HG03097 (cell line): Measurements from ENCODE around the gene PTPRD.

Source experiments
- ATAC-seq: cut with Tn5 transposase; IDR thresholded peaks from one replicate; pipeline ENCODE4 v1.9.1; 2021; ENCODE audit not compliant: unreplicated experiment, low FRiP score

The PTPRD gene

DNA sequence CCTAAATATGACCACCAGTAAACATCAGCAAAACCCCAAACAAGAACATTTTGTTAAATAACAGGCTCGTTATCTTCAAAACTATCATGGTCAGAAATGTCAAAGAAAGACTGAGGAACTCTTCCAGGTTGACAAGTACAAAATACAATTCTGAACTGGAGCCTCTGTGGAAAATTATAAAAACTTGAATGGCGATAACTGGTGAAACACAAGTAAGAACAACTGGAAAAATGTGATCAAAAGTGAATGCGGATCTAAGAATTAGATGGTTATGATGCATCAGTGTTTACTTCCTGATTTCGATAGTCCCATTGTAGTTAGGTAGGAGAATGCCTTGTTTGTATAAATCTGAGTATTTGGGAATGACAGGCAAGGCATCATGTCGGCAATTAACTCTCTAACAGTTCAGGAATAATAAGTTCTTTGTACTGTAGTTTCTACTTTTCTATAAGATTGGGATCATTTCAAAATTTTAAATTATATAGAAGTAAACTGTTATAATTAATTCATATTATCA is 2073.1 kb downstream of the PTPRD start:
- ATAC-seq, result no peak

DNA sequence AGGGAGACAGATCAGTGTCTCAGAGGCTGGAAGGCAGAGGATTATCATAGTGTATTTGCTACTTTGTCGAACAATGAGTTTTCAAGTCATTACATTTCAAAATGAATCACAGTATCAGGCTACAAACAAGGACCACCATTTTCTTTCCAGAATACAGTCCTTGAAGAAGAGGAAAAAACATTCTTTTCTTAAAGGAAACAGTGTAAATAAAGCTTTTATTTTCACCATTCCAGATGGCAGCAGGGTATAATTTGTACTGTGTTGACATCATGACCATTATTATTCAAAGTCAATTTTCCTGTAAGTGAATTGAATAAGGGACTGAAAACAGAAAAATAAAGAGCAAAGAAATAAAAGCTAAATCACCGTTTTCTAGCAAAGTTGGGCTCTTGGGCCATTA is 2076.0 kb downstream of the PTPRD start:
- no peak for ATAC-seq

DNA sequence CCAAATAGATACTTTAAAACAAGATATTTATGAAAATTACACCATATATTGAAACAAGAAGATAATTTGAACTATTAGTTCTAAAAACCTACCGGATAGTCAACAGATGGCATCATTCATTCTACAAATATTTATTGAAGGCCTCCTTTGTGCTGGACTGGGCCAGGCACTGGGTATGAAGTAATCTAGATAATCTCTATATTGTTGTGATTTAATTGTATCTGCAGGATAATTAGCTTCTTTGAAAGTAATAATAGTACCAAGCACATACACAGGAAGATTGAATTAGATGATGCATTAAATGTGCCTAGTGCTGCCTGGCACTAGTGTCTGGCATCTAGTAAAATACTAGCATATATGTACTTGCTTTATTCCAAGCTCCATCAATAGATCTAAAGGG is 2078.0 kb downstream of the PTPRD start:
- ATAC-seq, result no peak

DNA sequence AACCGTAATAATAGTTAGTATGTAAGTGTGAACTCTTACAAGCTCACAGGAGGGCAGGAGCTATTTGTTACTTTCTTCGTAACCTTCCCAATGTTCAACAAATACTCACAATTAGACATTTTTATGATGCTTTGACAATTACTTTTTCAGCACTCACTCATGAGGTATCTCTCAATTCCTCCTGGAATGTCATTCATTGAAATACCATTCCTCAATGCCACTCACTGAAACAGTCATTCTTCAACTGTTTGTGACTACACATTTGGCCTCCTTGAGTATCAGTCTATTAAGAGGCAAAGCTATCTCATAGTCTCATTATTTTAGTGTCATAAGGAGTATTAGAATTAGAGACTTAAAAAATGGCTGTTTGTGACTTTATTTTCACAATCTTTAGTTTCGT is 2079.1 kb downstream of the PTPRD start:
- no peak for ATAC-seq

DNA sequence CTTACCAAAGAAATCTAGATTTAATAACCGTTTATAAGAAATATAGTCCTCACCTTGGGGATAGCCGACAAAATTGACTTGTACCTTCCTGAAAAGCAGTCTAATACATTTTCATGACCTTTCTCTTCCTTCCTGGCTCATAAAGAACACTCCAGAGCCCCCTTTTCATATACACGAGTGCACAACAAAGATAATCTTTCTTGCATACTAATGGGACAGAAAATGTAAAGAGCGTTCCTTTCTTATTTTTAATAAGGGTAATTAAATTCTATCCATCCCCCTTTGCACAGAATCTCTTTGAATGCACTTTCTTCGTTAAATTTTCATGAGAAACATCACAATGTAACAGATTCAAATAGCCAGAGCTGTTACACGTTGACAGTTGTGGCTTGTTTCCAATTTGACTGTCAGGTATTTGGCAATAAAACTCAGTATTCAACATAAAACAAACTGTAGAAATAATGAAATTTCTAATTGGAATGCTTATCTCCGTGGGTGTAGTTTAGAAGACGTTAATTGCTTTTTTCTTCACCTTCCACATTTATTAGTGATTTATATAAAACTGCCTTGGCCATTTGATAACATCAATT is 2080.9 kb downstream of the PTPRD start:
- no peak for ATAC-seq

GRCh38 chr9:8521112-8521511 is 2091.7 kb downstream of the PTPRD start:
- ATAC-seq, result no peak

DNA sequence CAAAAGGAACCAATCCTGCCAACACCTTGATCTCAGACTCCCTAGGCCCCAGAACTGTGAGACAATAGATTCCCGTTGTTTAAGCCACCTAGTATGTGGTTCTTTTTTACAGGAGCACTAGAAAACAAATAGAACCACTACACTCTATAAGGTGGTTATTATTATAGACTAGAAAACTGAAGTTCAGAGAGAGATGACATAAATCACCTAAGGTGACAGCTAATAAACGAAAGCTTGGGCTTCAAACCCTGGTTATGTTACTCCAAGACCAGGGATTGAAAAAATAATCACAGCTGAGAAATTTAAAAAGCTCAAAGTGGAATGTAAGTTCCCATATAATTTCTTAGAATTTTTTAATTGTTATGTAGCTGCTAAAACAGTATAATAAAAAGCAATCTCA is 2097.1 kb downstream of the PTPRD start:
- no peak for ATAC-seq

- no peak for ATAC-seq
Observed at GRCh38 chr9:8514760-8515159, 2098.0 kb downstream of the PTPRD start.

DNA sequence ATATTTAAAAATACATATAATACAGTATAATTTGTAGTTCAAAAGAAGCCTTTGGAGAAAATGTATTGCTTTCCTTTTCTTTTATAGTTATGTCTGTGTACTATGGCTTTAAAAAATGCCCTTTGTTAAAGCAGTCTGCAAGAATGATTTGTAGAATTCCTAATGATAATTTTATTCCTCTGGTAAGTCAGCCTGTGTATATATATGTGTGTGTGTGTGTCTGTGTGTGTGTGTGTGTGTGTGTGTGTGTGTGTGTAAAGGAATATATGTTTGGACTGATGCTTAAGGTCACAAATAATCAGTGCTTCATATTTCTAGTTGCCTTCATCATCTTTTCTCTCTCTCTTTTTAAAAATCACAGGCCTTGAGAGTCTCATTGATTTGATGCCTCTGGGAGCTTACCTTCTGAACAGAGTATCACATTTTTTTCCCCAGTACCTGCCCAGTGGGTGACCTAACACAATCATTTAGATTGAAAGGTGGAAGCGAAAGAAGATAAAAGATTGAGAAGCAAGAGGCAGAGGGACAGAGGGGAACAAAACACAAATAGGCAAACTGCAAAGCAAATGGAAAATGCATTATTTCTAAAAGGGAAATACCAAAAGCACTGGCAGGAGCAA is 2104.0 kb downstream of the PTPRD start:
- ATAC-seq, result no peak

GRCh38 chr9:8494571-8494970 is 2118.2 kb downstream of the PTPRD start:
- no peak for ATAC-seq

DNA sequence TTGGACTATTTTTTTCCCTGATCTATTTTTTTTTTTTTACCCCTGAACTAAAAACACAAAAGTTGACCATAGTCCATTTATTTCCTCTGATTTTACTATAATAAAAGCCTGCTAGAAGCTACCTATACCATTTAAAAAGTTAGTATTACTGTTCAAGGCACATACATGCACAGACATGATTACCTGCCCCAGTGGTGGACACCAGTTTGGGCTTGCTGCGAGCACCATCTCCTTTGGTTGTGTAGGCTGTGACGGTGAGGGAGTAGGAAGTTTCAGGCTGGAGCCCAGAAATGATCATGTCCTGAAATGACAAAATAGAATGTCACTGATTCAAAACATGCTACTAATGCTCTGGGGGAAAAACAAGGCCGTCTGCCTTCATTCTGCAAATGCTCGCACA is 2120.1 kb downstream of the PTPRD start:
- ATAC-seq, result no peak

GRCh38 chr9:8492024-8492423 is 2120.8 kb downstream of the PTPRD start:
- no peak for ATAC-seq

DNA sequence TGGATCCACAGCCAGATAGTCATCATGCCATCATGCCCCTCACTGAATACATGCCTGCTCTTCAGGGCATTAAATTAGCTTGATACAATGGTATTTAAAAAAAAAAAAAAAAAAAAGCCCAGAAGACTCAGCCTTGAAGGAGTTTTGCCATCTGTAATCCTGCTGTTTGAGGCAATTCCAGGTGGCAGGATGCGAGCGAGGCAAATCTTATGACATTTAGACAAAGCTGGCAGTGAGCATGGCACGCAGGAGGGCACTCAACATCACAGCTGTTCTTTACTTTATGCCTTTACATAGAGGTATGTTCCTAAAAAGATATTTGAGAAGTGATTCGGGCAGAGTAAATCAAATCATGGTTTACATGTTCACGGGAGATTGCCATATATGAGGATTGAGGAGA is 2121.2 kb downstream of the PTPRD start:
- no peak for ATAC-seq

GRCh38 chr9:8489835-8490234 is 2123.0 kb downstream of the PTPRD start:
- ATAC-seq, result no peak

DNA sequence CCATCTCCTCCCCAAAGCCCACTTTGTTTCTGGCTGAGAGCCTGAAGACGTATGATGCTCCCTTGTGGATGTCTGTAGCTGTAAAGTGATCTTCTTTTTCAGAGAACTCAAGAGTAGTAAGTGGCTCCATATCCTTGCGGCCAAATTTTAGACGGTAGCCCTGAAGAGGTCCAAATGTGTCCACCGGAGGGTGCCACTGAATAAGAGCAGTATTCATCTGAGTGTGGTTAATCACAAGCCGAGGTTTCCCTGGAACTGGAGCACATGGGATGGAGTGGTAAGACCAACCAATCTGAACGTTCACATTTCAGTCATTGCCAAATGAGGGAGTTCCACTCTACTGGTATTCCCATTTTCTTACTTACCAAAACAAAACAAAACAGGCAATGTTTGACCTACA is 2126.7 kb downstream of the PTPRD start:
- no peak for ATAC-seq

DNA sequence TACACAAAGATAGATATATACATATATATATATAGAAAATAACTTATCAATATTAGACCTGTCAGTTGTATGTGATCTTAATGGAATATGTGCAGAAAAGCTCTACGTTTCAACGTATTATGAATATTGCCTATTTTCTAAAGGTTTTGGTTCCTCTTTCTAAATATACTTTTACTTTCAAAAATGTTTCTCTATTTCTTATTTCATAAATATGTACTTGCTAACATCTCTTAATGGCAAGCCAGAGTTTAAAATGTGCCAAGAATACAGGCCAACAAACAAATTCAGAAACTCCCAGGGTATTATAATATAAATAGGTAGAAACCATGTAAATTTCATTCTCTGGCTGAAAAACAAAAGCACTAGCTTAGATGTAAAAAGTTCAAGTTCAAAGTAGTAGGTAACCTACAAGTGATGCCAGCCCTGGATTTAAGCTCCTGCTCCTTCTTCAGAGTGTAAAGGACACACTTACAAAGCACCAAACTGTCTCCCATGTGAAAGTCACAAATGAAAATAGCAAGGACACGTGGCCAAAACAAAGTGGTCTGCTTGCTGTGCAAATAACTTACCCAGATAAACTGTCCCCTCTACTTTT is 2128.1 kb downstream of the PTPRD start:
- ATAC-seq, result no peak

GRCh38 chr9:8477450-8477849 is 2135.4 kb downstream of the PTPRD start:
- ATAC-seq, result no peak

GRCh38 chr9:8474937-8475336 is 2137.9 kb downstream of the PTPRD start:
- no peak for ATAC-seq

GRCh38 chr9:8473244-8474020 is 2139.4 kb downstream of the PTPRD start:
- ATAC-seq, result no peak

DNA sequence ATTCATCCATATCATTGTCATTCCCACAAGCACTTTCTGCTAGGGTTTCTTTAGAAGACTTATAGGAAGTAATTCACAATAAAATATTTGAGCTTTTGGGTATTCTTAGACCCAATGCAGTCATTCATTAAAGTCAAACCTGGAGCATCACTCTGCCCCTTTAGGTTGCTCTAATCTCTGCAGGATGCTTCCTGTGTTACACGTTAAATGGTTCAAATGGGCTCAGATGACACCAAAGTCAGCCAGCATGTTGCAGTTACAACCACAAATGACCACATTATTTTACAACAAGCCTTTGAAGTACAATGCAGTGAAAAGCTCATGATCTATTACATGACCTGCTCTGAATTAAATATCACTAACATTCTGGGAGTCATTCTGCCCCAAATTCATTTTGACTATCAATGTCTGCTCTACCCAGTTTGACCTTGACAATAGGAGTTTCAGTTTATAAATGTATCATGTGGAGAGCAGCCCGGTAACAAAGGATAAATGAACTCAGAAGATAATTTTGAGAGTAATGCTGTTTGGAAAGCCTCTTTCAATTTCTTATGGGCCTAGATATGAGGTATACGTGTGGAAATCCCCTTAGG is 2144.7 kb downstream of the PTPRD start:
- ATAC-seq, result no peak

GRCh38 chr9:8457816-8458215 is 2155.0 kb downstream of the PTPRD start:
- ATAC-seq, result no peak
